Stimulated activated CD8-positive, alpha-beta memory T cell treated with anti-CD3 and anti-CD28 coated beads, Interleukin-12 subunit alpha, Interleukin-12 subunit beta, amount 100 ng/mL, for 24 hours (primary cell): ENCODE data around the gene ZIC2.

Experiments used
- DNase-seq: peaks from one replicate; pipeline ENCODE4 v3.0.0-alpha.2; 2020; ENCODE audit errors: extremely low read depth

The ZIC2 gene

GRCh38 chr13:99959540-99960230 is 21.9 kb upstream of the ZIC2 start:
- no peak for DNase-seq

- DNase-seq, result no peak
Measured at GRCh38 chr13:99960663-99961311, 20.8 kb upstream of the ZIC2 start.

GRCh38 chr13:99961636-99962035 is 19.9 kb upstream of the ZIC2 start:
- no peak for DNase-seq

- no peak for DNase-seq
Measured at GRCh38 chr13:99962242-99962641, 19.3 kb upstream of the ZIC2 start.

GRCh38 chr13:99963816-99964339 is 17.7 kb upstream of the ZIC2 start:
- no peak for DNase-seq

GRCh38 chr13:99965329-99966000 is 16.1 kb upstream of the ZIC2 start:
- DNase-seq, result no peak

GRCh38 chr13:99966064-99966805 is 15.3 kb upstream of the ZIC2 start:
- no peak for DNase-seq

- no peak for DNase-seq
Measured at GRCh38 chr13:99967498-99967868, 14.1 kb upstream of the ZIC2 start.

GRCh38 chr13:99967869-99968520 is 13.6 kb upstream of the ZIC2 start:
- no peak for DNase-seq

GRCh38 chr13:99968521-99969452 is 12.8 kb upstream of the ZIC2 start:
- DNase-seq, result no peak

GRCh38 chr13:99969453-99969918 is 12.1 kb upstream of the ZIC2 start:
- DNase-seq, result no peak

GRCh38 chr13:99969919-99970650 is 11.5 kb upstream of the ZIC2 start:
- no peak for DNase-seq

GRCh38 chr13:99970651-99971575 is 10.7 kb upstream of the ZIC2 start:
- DNase-seq, result no peak

- DNase-seq, result no peak
Measured at GRCh38 chr13:99971576-99972189, 9.9 kb upstream of the ZIC2 start, which contains the start of gene ZIC5. Gene ZIC5 (minus strand): TSS chr13:99971767. CDS start chr13:99971603, 164 bp downstream.

- no peak for DNase-seq
Measured at GRCh38 chr13:99972190-99972731, 9.3 kb upstream of the ZIC2 start.

GRCh38 chr13:99973163-99973807 is 8.3 kb upstream of the ZIC2 start:
- DNase-seq, result no peak

- no peak for DNase-seq
Measured at GRCh38 chr13:99973808-99974185, 7.8 kb upstream of the ZIC2 start.
